IMR-90 (cell line): ENCODE measurements around the gene AOPEP. TPM values are rescaled to one million over a fixed set of nuclear protein-coding genes. Genes with fewer than 3 reads are reported as not detected.

Experiments used
- ATAC-seq: fragments of 200-7000 bp; cut with Tn5 transposase; 2 replicates; pipeline ENCODE4 v1.9.1; 2020; ENCODE audit warnings: low read depth, mild to moderate bottlenecking, moderate library complexity
- BruUV-seq: library from RNA; stranded (reverse); fragments of 400-500 nt; replicated peaks from 2 replicates; lab custom pipeline; 2021; lab: Mats Ljungman, UMichigan
- CTCF ChIA-PET: fragments of 300-600 bp; formaldehyde crosslinking; extraction: SDS; loops from one replicate; lab custom pipeline; 2021; ENCODE audit warnings: antibody characterized with exemption; lab: Yijun Ruan, JAX
- POLR2A ChIA-PET: fragments of 300-600 bp; sonication (Branson Sonifier 250); formaldehyde crosslinking; loops from one replicate; lab custom pipeline; 2022; ENCODE audit warnings: antibody characterized with exemption; ENCODE audit not compliant: unreplicated experiment; lab: Charles Lee
- DNase-seq: peaks from one replicate; pipeline ENCODE4 v3.0.0; 2013
- H2AFZ ChIP-seq: replicated peaks from 2 replicates; pipeline ENCODE3; 2013; ENCODE audit warnings: low read length, mild to moderate bottlenecking; ENCODE audit not compliant: poor library complexity
- H2AK5ac ChIP-seq: 2 replicates; pipeline ENCODE4 v1.6.1; 2013; ENCODE audit warnings: low read depth, low read length, inconsistent platforms
- H2AK9ac ChIP-seq: replicated peaks from 2 replicates; pipeline ENCODE3; 2013; ENCODE audit warnings: mild to moderate bottlenecking, low read depth, low read length, moderate library complexity; ENCODE audit not compliant: poor library complexity
- H2BK120ac ChIP-seq: 2 replicates; pipeline ENCODE4 v1.6.1; 2013; ENCODE audit warnings: low read depth, low read length, inconsistent platforms
- H2BK15ac ChIP-seq: 3 replicates; pipeline ENCODE4 v1.6.1; 2013; ENCODE audit warnings: low read depth, low read length, inconsistent platforms
- H2BK20ac ChIP-seq: 2 replicates; pipeline ENCODE4 v1.6.1; 2013; ENCODE audit warnings: low read depth, mild to moderate bottlenecking, inconsistent platforms, low read length, moderate library complexity
- H2BK5ac ChIP-seq: 2 replicates; pipeline ENCODE4 v1.6.1; 2013; ENCODE audit warnings: mild to moderate bottlenecking, low read depth, low read length, inconsistent platforms; ENCODE audit not compliant: poor library complexity, severe bottlenecking
- H3K14ac ChIP-seq: replicated peaks from 2 replicates; pipeline ENCODE4 v1.6.1; 2013; ENCODE audit warnings: low read depth, low read length, inconsistent platforms
- H3K18ac ChIP-seq: 2 replicates; pipeline ENCODE4 v1.6.1; 2013; ENCODE audit warnings: low read depth, low read length, control low read depth
- H3K23ac ChIP-seq: 2 replicates; pipeline ENCODE4 v1.6.1; 2013; ENCODE audit warnings: low read depth, low read length, inconsistent platforms
- H3K27ac ChIP-seq: 2 replicates; pipeline ENCODE4 v1.5.1; 2013; ENCODE audit warnings: mild to moderate bottlenecking, control low read depth, low read length; ENCODE audit not compliant: insufficient read depth
- H3K27me3 ChIP-seq: 2 replicates; pipeline ENCODE4 v1.6.1; 2013; ENCODE audit warnings: low read length; ENCODE audit not compliant: control insufficient read depth, insufficient read depth
- H3K36me3 ChIP-seq: 2 replicates; pipeline ENCODE4 v1.6.1; 2013; ENCODE audit warnings: low read length, mixed read lengths; ENCODE audit not compliant: control insufficient read depth, insufficient read depth
- H3K4ac ChIP-seq: 2 replicates; pipeline ENCODE4 v1.6.1; 2013; ENCODE audit warnings: low read depth, low read length, inconsistent platforms
- H3K4me1 ChIP-seq: 2 replicates; pipeline ENCODE4 v1.6.1; 2013; ENCODE audit warnings: low read length, mixed read lengths; ENCODE audit not compliant: control insufficient read depth, insufficient read depth
- H3K4me2 ChIP-seq: 2 replicates; pipeline ENCODE4 v1.6.1; 2013; ENCODE audit warnings: low read depth, mild to moderate bottlenecking, control low read depth, low read length, moderate library complexity
- H3K4me3 ChIP-seq: 2 replicates; pipeline ENCODE4 v1.5.1; 2013; ENCODE audit warnings: low read depth, mild to moderate bottlenecking, control low read depth, low read length, moderate library complexity; ENCODE audit not compliant: insufficient read depth
- H3K56ac ChIP-seq: 2 replicates; pipeline ENCODE4 v1.6.1; 2013; ENCODE audit warnings: low read length, inconsistent platforms; ENCODE audit not compliant: insufficient read depth; ENCODE audit errors: extremely low read depth
- H3K79me1 ChIP-seq, 2 experiments: 2 replicates each; pipeline ENCODE4 v1.6.1; 2013; ENCODE audit warnings: low read length in 2 of 2, inconsistent platforms in 1 of 2, low read depth in 1 of 2
- H3K9ac ChIP-seq: 2 replicates; pipeline ENCODE4 v1.6.1; 2013; ENCODE audit warnings: low read depth, low read length, control low read depth
- H3K9me1 ChIP-seq: 2 replicates; pipeline ENCODE4 v1.6.1; 2013; ENCODE audit warnings: low read length, inconsistent platforms; ENCODE audit not compliant: insufficient read depth
- H3K9me3 ChIP-seq: 2 replicates; pipeline ENCODE4 v1.6.1; 2013; ENCODE audit warnings: low read length; ENCODE audit not compliant: control insufficient read depth, insufficient read depth
- H4K20me1 ChIP-seq: 2 replicates; pipeline ENCODE4 v1.6.1; 2013; ENCODE audit warnings: low read length, inconsistent platforms; ENCODE audit not compliant: insufficient read depth
- H4K5ac ChIP-seq: 2 replicates; pipeline ENCODE4 v1.6.1; 2013; ENCODE audit warnings: mild to moderate bottlenecking, low read depth, low read length, control low read depth
- H4K8ac ChIP-seq, 2 experiments: 2 replicates each; pipeline ENCODE4 v1.6.1; 2013; ENCODE audit warnings: low read depth in 2 of 2, low read length in 2 of 2, control low read depth in 1 of 2, inconsistent platforms in 1 of 2
- H4K91ac ChIP-seq: 2 replicates; pipeline ENCODE4 v1.6.1; 2013; ENCODE audit warnings: low read depth, low read length, inconsistent platforms; ENCODE audit not compliant: insufficient read depth
- CEBPB ChIP-seq: IDR thresholded peaks from 2 replicates; pipeline ENCODE4 v1.6.1; 2012; ENCODE audit warnings: low read depth, low read length, improper control_type of control experiment
- ELK1 ChIP-seq: fragments of 150-350 bp; IDR thresholded peaks from 2 replicates; pipeline ENCODE4 v1.6.1; 2016; ENCODE audit warnings: low read depth, mild to moderate bottlenecking, low read length, moderate library complexity, borderline replicate concordance
- MXI1 ChIP-seq: IDR thresholded peaks from 2 replicates; pipeline ENCODE4 v1.6.1; 2012; ENCODE audit warnings: low read depth, mild to moderate bottlenecking, low read length, moderate library complexity, borderline replicate concordance
- POLR2A ChIP-seq: IDR thresholded peaks from 2 replicates; pipeline ENCODE4 v1.6.1; 2012; ENCODE audit warnings: mild to moderate bottlenecking, low read depth, low read length
- SMC3 ChIP-seq: fragments of 150-350 bp; IDR thresholded peaks from 2 replicates; pipeline ENCODE4 v1.6.1; 2016; ENCODE audit warnings: low read depth, mild to moderate bottlenecking, antibody characterized with exemption, low read length, moderate library complexity
- WGBS, 2 experiments: methylation state at CpG; one replicate each; pipeline versions ENCODE4 v1.1.5 to v1.1.7; 2013; ENCODE audit warnings: missing lambda C conversion rate in 2 of 2; ENCODE audit not compliant: insufficient read length in 1 of 2; ENCODE audit errors: extremely low coverage in 2 of 2; 5-methylcytosine and 5-hydroxymethylcytosine counted together
- dilution Hi-C: fragments of 300-500 bp; cut with HindIII; formaldehyde crosslinking; loops from one replicate; pipeline ENCODE4 v1.14.3; 2018; ENCODE audit warnings: low sequenced_read_pairs; ENCODE audit not compliant: unreplicated experiment
- in situ Hi-C: fragments of 300-500 bp; cut with MboI; formaldehyde crosslinking; loops from 3 replicates; pipeline ENCODE4 v1.14.3; 2019; ENCODE audit warnings: low sequenced_read_pairs, inconsistent platforms, mixed read lengths
- intact Hi-C: fragments of 100-400 bp; cut with micrococcal nuclease; formaldehyde crosslinking; loops from 2 replicates; pipeline ENCODE4 v1.10.0; 2022
- polyA plus RNA-seq, 3 experiments: library from polyadenylated mRNA; depleted of rRNA; stranded (reverse); fragments of >200 nt; gene quantifications; 2 replicates each; pipeline ENCODE4 v1.2.3, GENCODE V29; 2012; ENCODE audit warnings: low replicate concordance in 1 of 3
- total RNA-seq: library from RNA; depleted of rRNA; stranded (reverse); fragments of >200 nt; gene quantifications from 2 replicates; pipeline ENCODE4 v1.2.3, GENCODE V29; 2012
- TF ChIP-seq, protein P1 (sequence below): fragments of 150-350 bp; IDR thresholded peaks from 2 replicates; pipeline ENCODE4 v1.6.1; 2017; ENCODE audit warnings: mild to moderate bottlenecking, antibody characterized with exemption, low read length, low read depth

Gene AOPEP
- total and polyA plus RNA-seq, 2 of the 4 experiments (the other 2 are of a cell fraction), result 34.9 to 38.7 TPM

DNA sequence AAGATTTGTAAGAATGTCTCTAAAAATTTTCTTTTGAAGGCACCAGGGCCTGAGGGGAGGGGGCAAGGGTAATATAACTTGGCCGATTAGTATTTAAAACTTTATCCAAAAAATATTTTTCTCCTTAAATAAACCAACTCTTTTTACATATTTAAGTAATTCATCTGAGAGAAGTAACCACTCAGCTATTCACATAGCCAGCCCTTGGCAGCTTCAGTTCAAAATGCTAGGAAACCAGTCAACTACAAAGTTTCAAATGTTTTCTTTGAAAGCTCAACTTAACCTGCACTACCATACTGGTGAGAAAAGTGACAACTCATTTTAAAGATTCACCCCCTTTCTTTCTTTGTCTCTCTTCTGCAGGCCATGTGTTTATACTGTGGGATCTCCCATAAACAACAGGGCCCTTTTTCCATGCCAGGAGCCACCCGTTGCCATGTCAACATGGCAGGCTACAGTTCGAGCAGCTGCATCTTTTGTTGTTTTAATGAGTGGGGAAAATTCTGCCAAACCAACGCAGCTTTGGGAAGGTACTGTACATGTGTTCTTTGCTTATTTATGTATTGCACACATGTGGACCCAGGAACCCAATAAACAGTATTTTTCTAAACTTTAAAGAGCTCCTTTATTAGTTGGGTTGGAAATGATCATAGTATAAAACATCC lies 46.3 kb downstream of the AOPEP start (continued):
- TF ChIP-seq MXI1, result 0 out of 2 replicates have a peak, but pooled peaks have one; percentile 28

DNA sequence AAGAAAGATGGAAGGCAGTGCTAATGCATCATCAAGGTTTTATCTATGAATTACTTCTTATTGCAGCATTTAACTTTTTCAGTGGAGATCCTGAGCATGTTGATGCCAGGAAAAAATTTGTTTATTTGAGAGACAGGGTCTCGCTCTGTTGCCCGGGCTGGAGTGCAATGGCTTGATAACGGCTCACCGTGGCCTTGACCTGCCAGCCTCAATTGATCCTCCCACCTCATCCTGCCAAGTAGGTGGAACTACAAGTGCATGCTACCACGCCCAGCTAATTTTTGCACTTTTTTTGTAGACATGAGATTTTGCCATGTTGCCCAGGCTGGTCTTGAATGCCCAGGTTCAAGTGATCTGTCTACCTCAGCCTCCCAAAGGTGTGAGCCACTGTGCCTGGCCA lies 47.2 kb downstream of the AOPEP start:
- Histone ChIP-seq H3K14ac (no peak overlapping the region), H3K4me3 (no peak overlapping the region), H2AFZ (no peak overlapping the region), H2AK5ac (peak overlapping the region; percentile 37; the same call in 1 of the 2 replicates), H2AK9ac (no peak overlapping the region), H2BK120ac (no peak overlapping the region), H3K56ac (no peak overlapping the region), H3K79me1 (peaks cover 15 to 18% of the 10 kb centered on the region in 2 experiments), H3K9ac (no peak overlapping the region), H3K23ac (no peak overlapping the region), H2BK5ac (no peak overlapping the region), H3K4ac (no peak overlapping the region), H4K20me1 (peaks cover 3% of the 10 kb centered on the region; the same call in 1 of the 2 replicates), H3K4me2 (no peak overlapping the region), H3K18ac (no peak overlapping the region), H2BK20ac (no peak overlapping the region), H4K5ac (no peak overlapping the region), H4K8ac (no peak overlapping the region), H2BK15ac (0 out of 3 replicates have a peak overlapping the region, but pooled peaks have one; percentile 52), H3K9me1 (no peaks in the 10 kb centered on the region), H3K27me3 (no peaks in the 10 kb centered on the region), H4K91ac (no peak overlapping the region), H3K4me1 (peaks cover 9% of the 10 kb centered on the region), H3K27ac (no peak overlapping the region), H3K9me3 (no peaks in the 10 kb centered on the region), H3K36me3 (no peaks in the 10 kb centered on the region)
- POLR2A ChIA-PET, result no interaction called here
- no CpG with 5 or more reads among the region's 5 CpGs for WGBS, 2 experiments
- no TSS peak for BruUV-seq
- ATAC-seq, result no peak
- intact Hi-C loops, result no loop called here
- in situ Hi-C loops, result no loop called here
- dilution Hi-C loops, result no loop called here
- CTCF ChIA-PET, result no interaction called here
- DNase-seq, result no peak
- TF ChIP-seq CEBPB (no peak), ELK1 (no peak), POLR2A (no peak), SMC3 (no peak)
- TF ChIP-seq, protein P1, sequence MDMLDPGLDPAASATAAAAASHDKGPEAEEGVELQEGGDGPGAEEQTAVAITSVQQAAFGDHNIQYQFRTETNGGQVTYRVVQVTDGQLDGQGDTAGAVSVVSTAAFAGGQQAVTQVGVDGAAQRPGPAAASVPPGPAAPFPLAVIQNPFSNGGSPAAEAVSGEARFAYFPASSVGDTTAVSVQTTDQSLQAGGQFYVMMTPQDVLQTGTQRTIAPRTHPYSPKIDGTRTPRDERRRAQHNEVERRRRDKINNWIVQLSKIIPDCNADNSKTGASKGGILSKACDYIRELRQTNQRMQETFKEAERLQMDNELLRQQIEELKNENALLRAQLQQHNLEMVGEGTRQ, result no peak
